Activated CD4-positive, alpha-beta memory T cell treated with anti-CD3 and anti-CD28 coated beads for 36 hours (primary cell): ENCODE measurements around the gene ANO8. TPM values are rescaled to one million over a fixed set of nuclear protein-coding genes. Genes with fewer than 3 reads are reported as not detected.

Experiments
- CTCF ChIA-PET: fragments of 350-600 bp; sonication (Branson Sonifier 250); formaldehyde crosslinking; loops from one replicate; lab custom pipeline; 2021; ENCODE audit warnings: antibody characterized with exemption, inconsistent platforms; lab: Charles Lee
- POLR2A ChIA-PET: fragments of 350-600 bp; sonication (Branson Sonifier 250); formaldehyde crosslinking; loops from one replicate; lab custom pipeline; 2021; ENCODE audit warnings: antibody characterized with exemption; lab: Charles Lee
- DNase-seq: peaks from one replicate; pipeline ENCODE4 v3.0.0-alpha.2; 2020
- H3K27ac Mint-ChIP-seq: one replicate; pipeline ENCODE4 v1.8.0; 2021; ENCODE audit warnings: mixed read lengths
- H3K27me3 Mint-ChIP-seq: one replicate; pipeline ENCODE4 v1.8.0; 2021; ENCODE audit warnings: mixed read lengths
- H3K36me3 Mint-ChIP-seq: one replicate; pipeline ENCODE4 v1.8.0; 2021; ENCODE audit warnings: mixed read lengths
- H3K4me1 Mint-ChIP-seq: one replicate; pipeline ENCODE4 v1.8.0; 2021; ENCODE audit warnings: low read depth, mixed read lengths
- H3K4me3 Mint-ChIP-seq: one replicate; pipeline ENCODE4 v1.8.0; 2021; ENCODE audit warnings: mild to moderate bottlenecking, mixed read lengths
- H3K9me3 Mint-ChIP-seq: one replicate; pipeline ENCODE4 v1.8.0; 2021; ENCODE audit warnings: mixed read lengths
- intact Hi-C: fragments of 100-400 bp; cut with micrococcal nuclease; formaldehyde crosslinking; loops from one replicate; pipeline ENCODE4 v1.15.1; 2023
- total RNA-seq, 2 experiments: library from RNA; stranded (reverse); gene quantifications; one replicate each; pipeline ENCODE4 v1.2.3, GENCODE V29; 2021

Gene ANO8
- total RNA-seq, 2 experiments from 2014 or later, result 5.8 to 6.0 TPM

DNA sequence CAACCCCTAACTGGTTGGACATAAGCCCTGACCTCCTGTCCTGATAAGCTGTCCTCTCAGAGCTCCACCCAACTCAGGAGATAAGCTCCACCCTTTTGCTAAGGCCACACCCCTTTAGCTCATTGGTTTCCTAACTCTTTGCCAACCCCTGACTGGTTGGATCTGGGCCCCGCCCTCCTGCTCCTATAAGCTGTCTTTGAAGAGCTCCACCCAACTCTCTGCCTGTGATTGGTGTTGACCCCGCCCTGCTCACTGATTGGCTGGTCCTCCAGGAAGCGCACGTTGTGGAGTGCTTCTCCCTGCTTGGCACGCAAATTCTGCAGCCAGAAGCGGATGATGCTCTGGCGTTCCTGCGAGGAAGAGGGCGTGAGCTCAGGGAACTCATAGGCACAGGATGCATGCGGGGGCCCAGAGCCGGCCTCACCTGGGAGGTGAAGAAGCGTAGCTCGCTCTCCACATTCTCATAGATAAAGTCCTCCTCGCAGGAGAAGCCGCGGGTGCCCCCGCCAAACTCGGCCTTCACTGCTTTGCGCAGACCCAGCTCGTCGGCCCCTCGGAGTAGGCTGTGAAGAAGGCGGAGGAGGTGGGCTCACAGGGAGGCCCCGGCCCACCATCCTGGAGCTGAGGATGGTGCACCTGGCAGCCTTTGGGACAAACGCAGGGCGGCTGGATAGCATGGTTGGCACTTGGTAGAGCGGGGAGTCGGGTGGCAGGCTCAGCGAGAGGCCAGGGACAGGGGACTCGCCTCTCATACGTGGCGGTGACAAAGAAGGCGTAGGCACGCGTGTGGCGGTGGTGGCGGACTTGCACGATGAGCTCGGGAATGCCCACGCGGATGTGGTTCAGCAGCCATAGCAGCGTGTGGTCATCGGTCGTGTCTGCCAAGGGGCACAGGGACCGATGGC is 1.7 kb downstream of the ANO8 start:
- intact Hi-C loops, result no loop called here
- H3K27ac Mint-ChIP-seq, result no peak overlapping the region
- no peaks in the 10 kb centered on the region for H3K9me3 Mint-ChIP-seq
- H3K36me3 Mint-ChIP-seq, result no peaks in the 10 kb centered on the region
- CTCF ChIA-PET, result interaction anchor here (0.6 to 2.1 kb wide), 9 partner anchors 9 to 132 kb away, joined by 3 to 6 read pairs (median 4); partner anchors contain the start of gene ABHD8
- peaks cover 20% of the 10 kb centered on the region for H3K4me1 Mint-ChIP-seq
- POLR2A ChIA-PET, result interaction anchor here (1.1 to 3.2 kb wide), 4 partner anchors 15 to 56 kb away, joined by 3 to 15 read pairs (median 7); partner anchors contain the start of genes DDA1 and MRPL34
- H3K4me3 Mint-ChIP-seq, result no peak overlapping the region
- DNase-seq, result peak; percentile 68
- no peaks in the 10 kb centered on the region for H3K27me3 Mint-ChIP-seq

DNA sequence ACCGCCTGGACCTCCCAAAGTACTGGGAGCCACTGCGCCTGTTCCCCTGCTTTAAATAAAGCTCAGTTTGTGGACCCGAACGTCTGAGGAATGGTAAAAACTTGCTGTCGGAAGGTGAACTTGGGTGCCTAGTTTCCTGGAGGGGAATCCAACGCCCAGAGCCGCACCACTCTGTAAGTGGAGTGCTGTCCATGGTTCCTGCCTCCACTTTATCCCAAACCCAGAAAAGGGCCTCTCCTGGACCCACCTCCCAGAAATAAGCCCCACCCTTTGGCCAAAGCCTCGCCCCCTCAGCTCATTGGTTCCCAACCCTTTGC is 2.3 kb downstream of the ANO8 start:
- ChIA-PET POLR2A (interaction anchor here (2.2 kb wide), 1 partner anchor 27 kb away, joined by 9 read pairs; the partner anchor contains the start of gene MRPL34), CTCF (interaction anchor here (0.6 to 1.6 kb wide), 4 partner anchors 26 to 132 kb away, joined by 3 to 5 read pairs (median 4); partner anchors contain the start of gene ABHD8)
- H3K36me3 Mint-ChIP-seq, result no peaks in the 10 kb centered on the region
- DNase-seq, result no peak
- H3K4me1 Mint-ChIP-seq, result peaks cover 19% of the 10 kb centered on the region
- no peak overlapping the region for H3K27ac Mint-ChIP-seq
- H3K4me3 Mint-ChIP-seq, result no peak overlapping the region
- intact Hi-C loops, result no loop called here
- no peaks in the 10 kb centered on the region for H3K27me3 Mint-ChIP-seq
- H3K9me3 Mint-ChIP-seq, result no peaks in the 10 kb centered on the region

DNA sequence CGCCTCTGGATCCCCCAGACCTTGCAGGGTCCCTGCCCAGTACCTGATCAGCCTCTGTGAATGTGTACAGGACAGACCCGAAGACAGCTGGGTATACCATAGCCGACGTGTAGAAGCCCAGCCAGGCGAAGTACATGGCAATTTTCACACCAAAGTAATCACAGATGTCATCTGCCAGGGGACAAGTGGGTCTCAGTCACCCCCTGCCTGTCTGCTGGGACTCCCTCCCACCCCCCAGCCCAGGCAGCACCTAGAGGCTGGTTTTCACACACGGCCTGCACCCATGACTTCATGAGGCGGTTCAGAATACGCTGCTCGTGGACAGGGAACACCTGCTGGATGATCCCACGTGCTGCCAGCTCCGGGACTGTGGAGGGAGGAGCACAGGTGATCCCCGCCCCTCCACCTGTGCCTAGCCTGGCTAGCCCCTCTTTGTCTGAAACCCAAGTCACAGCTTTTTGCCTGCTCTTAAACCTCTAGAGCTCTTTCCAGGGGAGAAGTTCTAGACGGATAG is 3.6 kb downstream of the ANO8 start:
- Mint-ChIP-seq H3K27me3 (no peaks in the 10 kb centered on the region), H3K9me3 (no peaks in the 10 kb centered on the region), H3K4me3 (no peak overlapping the region), H3K4me1 (peaks cover 18% of the 10 kb centered on the region), H3K27ac (no peak overlapping the region), H3K36me3 (no peaks in the 10 kb centered on the region)
- ChIA-PET POLR2A (no interaction called here), CTCF (interaction anchor here (0.7 kb wide), 1 partner anchor 12 kb away, joined by 3 read pairs; no protein-coding TSS in a partner anchor)
- DNase-seq, result no peak
- intact Hi-C loops, result no loop called here

DNA sequence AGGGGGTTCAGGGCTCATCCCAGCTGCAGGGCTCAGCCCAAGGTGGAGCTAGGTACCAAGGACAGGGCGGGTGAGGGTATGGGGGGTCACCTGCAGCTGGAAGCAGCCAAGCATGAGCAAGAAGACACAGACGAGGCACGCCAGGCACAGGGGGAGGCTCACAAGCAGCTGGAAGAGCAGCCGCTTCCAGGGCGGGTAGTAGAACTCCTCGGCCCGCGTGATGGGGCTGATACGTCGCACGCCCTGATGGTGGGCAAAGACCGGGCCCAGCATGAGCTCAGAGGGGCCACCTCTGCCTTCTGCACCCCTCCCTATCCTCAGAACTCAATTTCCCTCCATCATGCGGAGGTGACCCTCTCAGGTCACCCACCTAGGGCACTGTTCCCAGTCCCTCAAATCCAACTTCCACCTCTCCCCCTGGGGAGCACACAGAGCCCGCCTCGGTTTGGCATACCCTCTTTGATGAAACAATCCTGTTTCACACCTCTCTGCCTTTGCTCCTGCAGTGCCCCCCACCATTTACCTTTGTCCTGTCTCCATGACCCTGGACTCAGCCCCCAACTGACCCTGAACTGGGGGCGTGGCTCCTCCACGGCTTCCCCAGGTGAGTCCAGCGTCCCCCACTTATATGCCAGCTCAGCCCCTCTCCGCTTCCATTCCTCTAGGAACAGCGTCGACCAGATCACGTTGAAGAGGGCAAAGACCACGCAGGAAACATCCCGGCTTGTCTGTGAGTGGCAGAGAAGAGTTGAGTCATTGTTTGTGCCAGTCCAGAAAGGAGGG is 4.2 kb downstream of the ANO8 start:
- H3K36me3 Mint-ChIP-seq, result no peaks in the 10 kb centered on the region
- intact Hi-C loops, result no loop called here
- no peak for DNase-seq
- H3K4me3 Mint-ChIP-seq, result peak overlapping the region; percentile 8
- H3K4me1 Mint-ChIP-seq, result peaks cover 16% of the 10 kb centered on the region
- ChIA-PET POLR2A (no interaction called here), CTCF (interaction anchor here (0.7 to 1.1 kb wide), 3 partner anchors 11 to 59 kb away, joined by 3 read pairs; partner anchors contain the start of gene DDA1)
- H3K27ac Mint-ChIP-seq, result no peak overlapping the region
- no peaks in the 10 kb centered on the region for H3K9me3 Mint-ChIP-seq
- H3K27me3 Mint-ChIP-seq, result no peaks in the 10 kb centered on the region

DNA sequence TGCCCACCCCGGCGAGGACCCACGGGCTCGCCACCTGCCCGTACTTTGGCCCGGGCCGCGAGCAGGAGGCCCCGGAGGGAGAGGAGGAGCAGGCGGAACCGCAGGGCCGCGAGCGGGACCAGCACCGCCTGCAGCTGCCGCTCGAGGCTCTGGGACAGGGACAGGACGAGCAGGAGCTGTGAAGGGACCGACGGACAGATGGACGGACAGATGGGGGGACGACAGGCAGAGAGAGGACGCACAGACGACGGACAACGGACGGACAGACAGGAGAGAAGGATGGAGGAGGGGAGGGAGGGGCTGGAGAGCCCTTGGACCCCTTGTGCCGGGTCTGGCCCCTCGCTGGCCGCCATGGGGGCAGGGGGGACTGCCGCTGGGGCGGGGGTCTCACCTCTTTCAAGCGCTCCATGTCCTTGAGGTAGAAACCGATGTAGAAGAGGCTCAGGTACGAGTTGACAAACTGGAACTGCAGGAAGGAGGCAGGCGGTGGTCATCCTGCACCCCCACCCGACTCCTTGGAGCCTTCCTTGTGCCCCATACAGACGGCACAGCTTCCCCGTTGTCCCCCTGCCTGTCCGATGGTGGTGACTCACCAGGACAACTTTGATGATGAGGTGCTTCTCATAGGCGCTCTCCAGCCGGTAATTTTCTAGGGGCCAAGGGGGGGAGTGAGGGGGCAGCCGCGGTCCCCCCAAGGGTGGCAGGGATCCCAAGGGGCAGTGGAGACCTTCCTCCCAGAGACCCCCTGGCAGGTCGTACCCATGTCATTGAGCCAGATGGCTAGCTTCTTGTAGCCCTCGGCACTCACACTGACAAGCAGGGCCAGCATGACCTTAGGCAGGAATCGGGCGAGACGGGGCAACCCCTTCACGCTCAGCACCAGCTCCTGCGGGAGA is 5.0 kb downstream of the ANO8 start:
- POLR2A ChIA-PET, result interaction anchor here (0.6 kb wide), 1 partner anchor 423 kb away, joined by 3 read pairs; no protein-coding TSS in a partner anchor
- intact Hi-C loops, result no loop called here
- Mint-ChIP-seq H3K27ac (no peak overlapping the region), H3K36me3 (no peaks in the 10 kb centered on the region), H3K4me3 (no peak overlapping the region), H3K4me1 (peaks cover 11% of the 10 kb centered on the region), H3K9me3 (no peaks in the 10 kb centered on the region), H3K27me3 (no peaks in the 10 kb centered on the region)
- CTCF ChIA-PET, result interaction anchor here (1.0 to 1.1 kb wide), 2 partner anchors 20 to 60 kb away, joined by 3 read pairs; partner anchors contain the start of gene DDA1
- no peak for DNase-seq

DNA sequence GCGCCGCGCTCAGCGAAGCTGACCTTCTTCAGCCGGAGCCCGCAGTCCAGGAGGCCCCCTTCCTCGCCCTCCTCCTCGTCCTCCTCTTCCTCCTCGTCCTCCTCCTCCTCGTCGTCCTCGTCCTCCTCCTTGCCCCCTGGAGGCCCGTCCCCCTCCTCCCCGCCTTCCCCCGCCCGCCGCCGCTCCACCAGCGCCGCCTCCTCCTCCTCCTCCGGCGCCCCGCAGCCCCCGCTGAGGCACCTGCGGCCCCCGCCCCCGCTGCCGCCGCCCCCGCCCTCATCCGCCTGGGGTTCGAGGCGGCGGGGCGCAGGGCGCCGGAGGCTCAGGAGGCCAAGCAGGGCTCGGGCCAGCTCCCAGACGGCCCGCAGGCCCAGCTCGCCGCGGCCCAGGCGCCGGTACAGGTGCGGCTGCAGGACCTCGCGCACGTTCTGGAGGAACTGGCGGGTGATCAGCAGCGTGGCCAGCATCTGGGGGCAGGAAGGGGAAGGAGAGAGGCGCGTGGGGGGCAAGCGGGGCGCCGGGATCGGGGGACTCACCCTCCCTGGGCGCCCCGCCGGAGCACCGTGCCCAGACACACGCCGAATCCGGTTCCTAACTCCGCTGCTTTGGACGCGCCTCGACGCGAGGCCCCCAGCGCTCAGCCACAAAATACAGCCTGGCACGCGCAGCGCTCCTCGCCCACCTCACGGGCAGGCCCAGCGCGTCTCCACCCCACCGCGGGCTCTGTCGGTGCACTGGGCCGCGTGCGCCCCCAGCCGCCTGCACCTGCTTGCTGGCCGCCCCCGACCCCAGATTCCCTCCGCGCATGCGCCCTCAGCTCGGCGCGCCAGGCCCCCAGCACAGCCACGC is 5.9 kb downstream of the ANO8 start:
- ChIA-PET CTCF (interaction anchor here (0.9 to 1.0 kb wide), 2 partner anchors 19 to 57 kb away, joined by 3 to 4 read pairs; partner anchors contain the start of gene DDA1), POLR2A (interaction anchor here (0.6 to 0.9 kb wide), 2 partner anchors 20 to 424 kb away, joined by 3 read pairs; partner anchors contain the start of gene DDA1)
- peak overlapping the region; percentile 41 for H3K4me3 Mint-ChIP-seq
- H3K4me1 Mint-ChIP-seq, result peaks cover 8% of the 10 kb centered on the region
- peak; percentile 44 for DNase-seq
- no peaks in the 10 kb centered on the region for H3K27me3 Mint-ChIP-seq
- no peaks in the 10 kb centered on the region for H3K9me3 Mint-ChIP-seq
- H3K36me3 Mint-ChIP-seq, result no peaks in the 10 kb centered on the region
- intact Hi-C loops, result no loop called here
- H3K27ac Mint-ChIP-seq, result no peak overlapping the region

DNA sequence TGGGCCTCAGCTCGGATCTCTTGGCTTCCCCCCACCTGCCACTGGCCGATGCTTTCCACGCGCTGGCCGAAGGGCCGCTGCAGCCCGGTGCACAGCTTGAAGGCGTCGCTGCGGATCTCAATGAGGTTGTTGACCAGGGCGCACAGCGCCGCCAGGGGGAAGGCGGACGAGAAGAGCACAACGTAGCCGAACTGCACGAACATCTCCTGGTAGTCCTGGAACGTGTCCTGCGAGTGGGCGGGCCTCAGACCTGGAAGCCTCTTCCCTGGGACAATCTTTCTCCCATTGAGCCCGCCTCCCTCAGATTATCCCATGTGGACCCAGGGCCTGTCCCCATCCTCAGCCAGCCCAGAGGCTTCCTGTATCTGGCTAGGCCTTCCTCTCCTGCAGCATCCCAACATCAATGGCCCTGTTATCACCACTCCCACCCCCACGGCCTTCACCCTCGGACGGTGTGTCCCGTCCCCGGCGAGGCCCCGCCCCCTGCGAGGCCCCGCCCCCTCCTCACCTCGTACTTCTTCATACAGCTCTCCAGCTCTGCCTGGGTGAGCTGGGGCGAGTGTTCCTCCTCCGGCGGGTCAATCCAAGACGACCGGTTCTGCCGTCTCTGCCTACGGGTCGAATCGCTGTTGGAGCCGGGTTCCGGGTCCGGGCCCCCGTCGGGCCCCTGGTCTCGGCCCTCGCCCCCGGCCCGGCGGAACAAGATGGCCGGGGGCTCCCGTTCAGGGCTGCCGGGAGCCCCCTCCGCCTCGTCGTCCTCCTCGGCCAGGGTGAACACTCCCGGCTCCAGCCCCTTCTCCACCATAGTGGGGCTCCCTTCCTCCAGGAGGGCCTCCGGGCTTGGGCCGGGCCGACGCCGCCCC is 6.8 kb downstream of the ANO8 start:
- Mint-ChIP-seq H3K4me1 (peaks cover 3% of the 10 kb centered on the region), H3K4me3 (peak overlapping the region; percentile 46), H3K27me3 (no peaks in the 10 kb centered on the region), H3K27ac (no peak overlapping the region), H3K36me3 (no peaks in the 10 kb centered on the region), H3K9me3 (no peaks in the 10 kb centered on the region)
- peak; percentile 73 for DNase-seq
- ChIA-PET CTCF (interaction anchor here (0.9 to 1.0 kb wide), 2 partner anchors 18 to 58 kb away, joined by 3 to 4 read pairs; partner anchors contain the start of gene DDA1), POLR2A (interaction anchor here (0.9 kb wide), 1 partner anchor 19 kb away, joined by 3 read pairs; the partner anchor contains the start of gene DDA1)
- intact Hi-C loops, result no loop called here

DNA sequence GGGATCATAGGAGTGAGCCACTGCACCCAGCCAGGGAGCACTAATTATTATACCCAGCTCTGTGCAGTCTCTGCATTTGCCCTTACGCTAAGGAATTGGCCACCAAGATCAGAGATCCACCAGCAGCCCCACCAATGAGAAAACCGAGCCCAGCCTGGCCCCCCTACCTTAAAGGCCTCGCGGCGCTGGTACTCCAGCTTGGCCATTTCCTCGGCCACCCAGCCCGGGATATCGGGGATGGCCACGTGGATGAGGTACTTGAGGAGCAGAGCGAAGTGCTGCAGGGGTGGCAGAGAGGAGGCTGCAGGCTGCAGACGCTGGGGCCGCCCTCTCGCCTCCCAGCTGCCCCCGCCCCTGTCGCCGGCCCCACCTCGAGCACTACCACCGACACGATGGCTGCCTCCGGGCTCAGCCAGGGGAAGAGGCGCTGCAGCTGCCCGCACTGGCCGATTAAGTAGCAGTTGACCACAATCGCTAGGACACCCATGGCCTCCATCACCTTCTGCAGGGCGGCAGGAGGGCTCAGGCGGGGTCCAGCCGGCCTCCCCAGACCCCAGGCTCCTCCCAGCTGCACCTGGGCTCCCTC is 7.5 kb downstream of the ANO8 start:
- Mint-ChIP-seq H3K4me3 (peak overlapping the region; percentile 12), H3K9me3 (no peaks in the 10 kb centered on the region), H3K27me3 (no peaks in the 10 kb centered on the region), H3K4me1 (peaks cover 3% of the 10 kb centered on the region), H3K36me3 (peaks cover 5% of the 10 kb centered on the region), H3K27ac (no peak overlapping the region)
- no peak for DNase-seq
- ChIA-PET CTCF (no interaction called here), POLR2A (interaction anchor here (0.5 to 1.0 kb wide), 2 partner anchors 18 to 72 kb away, joined by 3 to 4 read pairs; partner anchors contain the start of gene DDA1)
- intact Hi-C loops, result no loop called here

DNA sequence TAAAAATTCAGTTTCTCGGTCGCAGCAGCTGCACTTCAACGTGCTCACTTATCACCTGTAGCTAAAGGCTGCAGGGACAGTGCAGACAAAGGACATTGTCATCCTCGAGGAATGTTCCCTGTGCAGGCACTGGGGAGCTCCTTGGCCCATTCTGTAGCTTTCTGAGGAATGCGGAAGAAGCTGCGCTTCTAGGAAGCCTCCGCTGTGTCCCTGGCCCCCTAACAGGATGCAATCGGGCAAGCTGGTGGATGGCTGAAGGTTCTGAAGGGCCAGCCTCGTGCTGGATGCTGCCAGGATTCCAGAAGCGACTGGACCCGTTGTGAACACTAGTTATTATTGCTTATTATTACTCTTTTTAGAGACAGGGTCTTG is 8.1 kb downstream of the ANO8 start:
- intact Hi-C loops, result no loop called here
- DNase-seq, result no peak
- Mint-ChIP-seq H3K27me3 (no peaks in the 10 kb centered on the region), H3K27ac (no peak overlapping the region), H3K4me3 (no peak overlapping the region), H3K9me3 (no peaks in the 10 kb centered on the region), H3K36me3 (peaks cover 5% of the 10 kb centered on the region), H3K4me1 (peaks cover 3% of the 10 kb centered on the region)
- ChIA-PET CTCF (no interaction called here), POLR2A (interaction anchor here (0.5 to 1.0 kb wide), 2 partner anchors 17 to 73 kb away, joined by 3 to 4 read pairs; partner anchors contain the start of gene DDA1)
